A549 treated with AZD9567 at 1 μM for 4 hours (cell line): Measurements from ENCODE around the gene TEX30. TPM values are rescaled to one million over a fixed set of nuclear protein-coding genes. Genes with fewer than 3 reads are reported as not detected.

Source experiments
- total RNA-seq: library from RNA; stranded (reverse); fragments of 200-300 nt; extraction: Qiagen RNA extraction; gene quantifications from 5 replicates; pipeline ENCODE4 v1.2.3, GENCODE V29; 2022; ENCODE audit not compliant: insufficient read depth

TEX30 gene
- total RNA-seq, result 13.1 to 20.5 TPM (median 17.1 TPM) in 5 replicates

DNA sequence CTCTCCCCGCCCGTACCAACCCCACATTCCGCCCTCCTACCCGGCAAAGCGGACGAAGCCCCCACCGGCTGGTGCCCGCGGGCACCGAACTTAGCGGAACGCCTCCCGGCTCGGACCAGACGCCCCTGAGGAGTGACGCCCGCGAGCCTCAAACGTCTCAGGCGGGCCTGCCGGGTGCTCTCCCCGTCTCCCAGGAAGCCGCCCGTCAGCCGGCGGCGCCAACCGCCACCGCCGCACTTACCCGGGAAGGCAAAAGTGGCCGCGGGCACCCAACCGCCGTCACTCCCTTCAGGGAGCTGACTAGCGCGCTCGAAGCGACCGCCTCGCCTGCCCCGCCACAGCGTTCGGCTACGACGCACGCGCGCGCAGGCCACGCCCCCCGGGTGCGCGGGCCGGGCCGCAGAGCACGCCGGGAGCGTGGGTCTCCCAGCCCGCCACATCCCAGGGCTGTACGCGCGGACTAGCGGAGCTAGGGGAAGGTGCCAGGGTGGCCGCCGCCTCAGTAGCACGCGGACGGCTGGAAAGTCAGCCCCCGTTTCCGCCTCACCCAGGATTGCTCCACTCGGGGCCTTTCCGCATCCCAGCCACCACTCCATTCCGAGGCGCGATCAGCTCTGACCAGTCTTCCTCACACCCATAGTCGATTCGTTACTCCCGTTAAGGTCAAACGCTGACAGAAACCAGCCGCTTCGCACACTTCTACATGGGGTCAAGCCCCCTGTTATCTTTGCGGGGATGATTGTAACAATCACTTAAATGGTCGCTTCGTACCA, at the start of gene TEX30:
TEX30 (minus strand) TSS at position 346 of the 773 bp plus-strand sequence. CDS start 3,760 bp downstream, outside the sequence.

DNA sequence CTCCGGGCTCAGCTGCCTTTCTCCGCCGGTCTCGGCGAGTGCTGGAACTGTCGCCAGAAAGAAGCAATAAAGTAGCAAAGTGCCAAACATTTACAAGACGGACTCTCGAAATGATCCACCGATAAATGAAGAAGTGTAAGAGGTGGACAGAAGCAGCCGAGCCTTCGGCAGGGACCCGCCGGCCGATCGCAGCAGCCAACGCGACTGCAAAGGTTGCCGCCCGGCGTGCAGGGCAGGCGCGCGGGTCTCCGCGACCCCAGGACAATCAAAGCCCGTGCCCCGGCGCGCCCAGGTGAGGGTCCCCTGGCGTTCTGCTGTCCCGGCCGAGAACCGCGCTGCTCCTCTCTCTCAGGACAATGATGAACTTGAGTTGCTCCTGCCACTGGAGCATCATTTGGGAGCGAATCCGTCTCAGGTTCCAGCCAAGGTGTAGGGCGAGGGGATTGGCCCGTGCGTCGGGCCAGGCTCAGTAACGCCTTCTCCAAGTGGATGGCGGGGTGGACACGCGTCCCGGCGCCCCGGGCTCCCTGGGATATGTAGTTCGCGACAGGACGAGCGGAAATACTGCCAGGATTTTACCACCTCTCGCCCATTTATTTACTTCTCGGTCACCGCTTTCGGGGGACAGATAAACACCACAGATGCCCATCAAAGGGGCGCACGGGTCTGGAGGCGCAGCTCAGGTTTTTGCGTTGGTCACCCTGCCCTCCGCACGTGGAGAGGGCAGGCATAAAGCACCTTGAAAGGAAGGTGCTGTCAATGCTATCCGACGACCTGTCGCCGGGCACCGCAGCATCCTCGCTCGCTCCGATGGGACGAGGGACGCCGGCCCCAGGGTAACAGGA, 25.2 kb upstream of the TEX30 start, which contains the start of the genes BIVM and POGLUT2:
BIVM (plus strand) TSS at position 539 of the 845 bp plus-strand sequence. CDS start 8,149 bp downstream, outside the sequence.
POGLUT2 (minus strand) TSS at position 396 of the 845 bp plus-strand sequence; CDS start at position 90, 306 bp downstream.

Other genes starting within 250 kb of the TEX30 start
- 15.2 to 17.6 TPM (median 17.3 TPM) in 5 replicates for gene TPP2, start 176.8 kb downstream of the TEX30 start, total RNA-seq
- not detected in 5 replicates for gene METTL21C, start 78.7 kb downstream of the TEX30 start, total RNA-seq
- gene POGLUT2, start 25.2 kb upstream of the TEX30 start, total RNA-seq, result 5.4 to 8.8 TPM (median 6.7 TPM) in 5 replicates
- 1.8 to 4.0 TPM (median 3.5 TPM) in 5 replicates for gene BIVM, start 25.3 kb upstream of the TEX30 start, total RNA-seq
- gene ERCC5, start 72.2 kb upstream of the TEX30 start, total RNA-seq, result 12.0 to 17.4 TPM (median 16.0 TPM) in 5 replicates